Hematopoietic multipotent progenitor cell treated with erythropoietin and hydrocortisone succinate and interleukin-3 and kit ligand, for 15 days (in vitro differentiated cells): ENCODE data around the gene HAVCR1.
"Not testable (repeated sequence)": the region's sequence is repeated elsewhere in the genome, so short reads cannot be mapped to it uniquely, and the experiment has no call there.

Experiments used
- DNase-seq: peaks from one replicate; pipeline ENCODE4 v3.0.0-alpha.2; 2015; ENCODE audit warnings: low spot score

Gene HAVCR1

DNA sequence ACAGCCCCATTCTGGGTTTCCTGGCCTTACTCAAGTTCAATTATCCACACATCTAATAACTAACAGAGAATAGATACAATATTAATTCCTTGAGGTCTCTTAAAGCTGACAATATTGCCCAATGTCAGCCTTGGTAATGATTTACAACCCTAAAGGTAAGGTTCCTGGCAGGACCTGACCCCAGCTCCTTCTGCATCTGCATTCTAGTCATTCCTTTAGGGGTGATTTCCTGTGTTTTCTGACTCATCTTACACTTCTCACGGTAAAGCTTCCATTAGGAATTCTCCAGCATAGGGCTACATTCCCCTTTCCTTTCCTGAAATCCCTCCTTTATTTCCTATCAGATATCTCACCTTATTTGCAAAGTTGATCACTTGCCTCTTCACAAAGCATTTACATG, 9.3 kb downstream of the HAVCR1 start:
- no peak for DNase-seq

DNA sequence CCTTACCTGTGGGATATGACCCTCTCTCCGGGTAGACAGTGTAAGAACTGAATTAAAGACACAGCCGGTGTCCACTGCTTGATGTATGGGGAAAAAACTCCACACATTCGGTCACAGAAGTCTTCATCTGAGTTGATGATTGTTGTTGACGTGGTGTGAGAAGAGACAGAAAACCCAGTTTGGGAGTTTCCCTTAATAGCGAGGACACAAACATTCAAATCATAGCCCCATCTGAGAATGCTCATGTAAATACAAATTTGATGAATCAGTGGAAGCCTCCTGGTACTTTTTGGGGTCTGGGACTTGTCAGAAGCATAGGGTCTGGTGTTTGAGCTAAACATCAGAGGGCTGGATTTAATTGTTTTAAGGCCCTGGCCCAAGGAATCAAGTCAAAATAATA, 11.0 kb downstream of the HAVCR1 start:
- no peak for DNase-seq

DNA sequence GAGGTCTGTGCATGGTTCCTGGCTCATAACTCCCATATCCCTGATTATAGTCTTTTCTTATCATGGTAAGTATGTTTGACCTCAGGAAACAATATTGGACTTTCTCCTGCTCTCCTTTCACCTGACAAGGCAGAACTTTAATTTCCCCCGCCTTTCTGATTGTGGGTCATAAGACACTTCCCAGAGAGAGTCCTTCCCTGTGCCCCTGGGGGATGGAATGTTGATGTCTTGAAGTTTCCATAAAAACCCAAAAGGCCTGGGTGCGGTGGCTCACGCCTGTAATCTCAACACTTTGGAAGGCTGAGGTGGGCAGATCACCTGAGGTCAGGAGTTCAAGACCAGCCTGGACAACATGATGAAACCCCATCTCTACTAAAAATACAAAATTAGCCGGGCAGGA, 11.9 kb downstream of the HAVCR1 start:
- DNase-seq = not testable (repeated sequence)

GRCh38 chr5:157046041-157046440, 12.9 kb downstream of the HAVCR1 start:
- no peak for DNase-seq

- no peak for DNase-seq
Measured at GRCh38 chr5:157045601-157046000, 13.3 kb downstream of the HAVCR1 start.

GRCh38 chr5:157038568-157039187, 20.2 kb downstream of the HAVCR1 start:
- no peak for DNase-seq

DNA sequence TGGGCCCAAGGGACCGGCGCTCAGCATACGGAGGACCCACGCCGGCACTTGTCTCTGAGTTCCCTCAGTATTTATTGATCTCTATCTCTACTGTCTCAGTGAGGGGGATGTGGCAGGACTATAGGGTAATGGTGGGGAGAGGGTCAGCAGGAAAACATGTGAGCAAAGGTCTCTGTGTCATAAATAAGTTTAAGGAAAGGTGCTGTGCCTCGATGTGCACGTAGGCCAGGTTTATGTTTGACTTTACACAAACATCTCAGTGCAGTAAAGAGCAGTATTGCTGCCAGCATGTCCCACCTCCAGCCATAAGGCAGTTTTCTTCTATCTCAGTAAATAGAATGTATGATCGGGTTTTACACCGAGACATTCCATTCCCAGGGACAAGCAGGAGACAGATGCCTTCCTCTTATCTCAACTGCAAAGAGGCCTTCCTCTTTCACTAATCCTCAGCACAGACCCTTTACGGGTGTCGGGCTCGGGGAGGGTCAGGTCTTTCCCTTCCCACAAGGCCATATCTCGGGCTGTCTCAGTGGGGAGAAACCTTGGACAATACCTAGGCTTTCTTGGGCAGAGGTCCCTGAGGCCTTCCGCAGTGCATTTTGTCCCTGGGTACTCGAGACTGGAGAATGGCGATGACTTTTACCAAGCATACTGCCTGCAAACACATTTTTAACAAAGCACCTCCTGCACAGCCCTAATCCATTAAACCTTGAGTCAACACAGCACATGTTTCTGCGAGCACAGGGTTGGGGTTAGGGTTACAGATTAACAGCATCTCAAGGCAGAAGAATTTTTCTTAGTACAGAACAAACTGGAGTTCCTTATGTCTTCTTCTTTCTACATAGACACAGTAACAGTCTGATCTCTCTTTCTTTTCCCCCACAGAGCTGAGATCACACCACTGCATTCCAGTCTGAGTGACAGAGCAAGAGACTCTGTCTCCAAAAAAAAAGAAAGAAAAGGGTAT, 24.5 kb downstream of the HAVCR1 start:
- DNase-seq = not testable (repeated sequence)

- no peak for DNase-seq
Measured at GRCh38 chr5:157033071-157033583, 25.8 kb downstream of the HAVCR1 start.

DNA sequence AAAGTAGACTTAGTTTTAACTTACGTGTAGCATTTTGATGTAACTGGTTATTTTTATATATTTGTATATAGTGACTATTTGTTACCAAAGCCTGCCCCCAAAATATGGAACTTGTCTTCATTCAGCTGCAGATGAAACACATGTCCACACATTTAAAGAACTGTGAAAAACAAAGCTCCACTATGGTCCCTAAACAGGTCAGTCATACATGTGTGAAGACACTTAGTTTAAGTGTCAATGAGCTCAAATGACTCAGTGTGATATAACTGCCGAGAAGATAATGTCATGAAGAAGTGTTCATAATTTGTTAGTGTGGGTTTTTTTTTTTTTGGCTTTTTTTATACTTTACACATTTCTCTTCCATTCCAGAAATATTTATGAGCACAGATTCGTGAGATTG, 28.2 kb downstream of the HAVCR1 start:
- no peak for DNase-seq

DNA sequence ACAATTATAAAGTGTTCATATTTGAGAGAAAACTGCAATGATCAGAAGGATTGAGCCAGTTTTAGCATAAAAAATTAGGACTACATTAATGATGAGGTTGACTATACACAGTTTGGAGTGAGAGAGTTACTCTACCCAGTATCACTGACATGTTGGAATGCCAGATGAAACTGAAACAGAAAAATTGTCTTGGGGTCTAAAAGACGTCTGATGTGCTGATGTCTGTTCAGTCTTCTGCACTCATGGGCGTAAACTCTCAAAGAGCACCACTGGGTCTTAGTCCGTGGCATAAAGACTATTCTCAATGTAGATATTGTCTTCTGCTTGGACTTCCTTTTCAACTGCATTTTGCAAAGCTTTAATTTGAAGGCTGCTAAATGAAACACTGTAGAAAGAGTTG, 29.5 kb downstream of the HAVCR1 start:
- no peak for DNase-seq

DNA sequence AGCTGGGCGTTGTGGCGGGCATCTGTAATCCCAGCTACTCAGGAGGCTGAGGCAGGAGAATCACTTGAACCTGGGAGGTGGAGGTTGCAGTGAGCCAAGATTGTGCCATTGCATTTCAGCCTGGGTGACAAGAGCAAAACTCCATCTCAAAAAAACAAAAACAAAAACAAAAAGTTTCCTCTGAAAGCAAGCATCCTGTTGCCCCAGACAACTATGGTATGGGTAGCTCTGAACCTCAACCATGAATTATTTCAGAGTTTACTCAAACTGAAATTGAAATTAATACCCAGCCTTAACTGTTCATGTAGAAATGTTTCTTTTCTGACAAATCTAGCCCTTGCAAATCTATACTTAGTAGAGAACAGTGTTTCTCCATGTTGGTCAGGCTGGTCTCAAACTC, 31.3 kb downstream of the HAVCR1 start:
- DNase-seq = not testable (repeated sequence)

DNA sequence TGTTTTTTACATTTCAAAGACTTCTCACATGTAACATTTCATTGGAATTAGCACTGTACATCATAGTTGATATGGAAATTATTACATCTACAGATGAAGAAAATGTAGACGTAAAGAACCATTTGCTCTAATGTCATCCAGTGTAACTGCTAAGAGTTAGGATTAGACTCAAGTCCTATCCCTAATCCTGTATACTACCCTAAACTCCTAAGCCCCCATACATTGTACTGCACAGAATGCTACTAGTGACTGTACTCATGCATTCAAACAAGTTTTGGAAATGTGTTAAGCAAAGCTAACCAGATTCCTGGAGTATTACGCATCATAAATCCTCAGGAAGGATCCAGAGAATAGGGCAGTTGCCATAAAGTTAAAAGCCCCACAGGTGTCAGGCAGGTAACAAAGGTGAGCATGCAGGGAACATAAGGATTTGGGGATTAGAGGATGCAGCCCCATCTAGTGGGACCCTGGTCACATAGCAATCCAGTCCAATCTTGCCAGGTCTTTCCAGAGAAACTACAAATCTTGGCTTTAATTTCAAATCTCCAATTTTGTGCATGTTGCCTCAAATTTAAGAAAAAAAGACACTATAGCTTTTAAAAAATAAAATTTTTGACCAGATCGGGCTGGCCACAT, 32.0 kb downstream of the HAVCR1 start:
- no peak for DNase-seq

- no peak for DNase-seq
Measured at GRCh38 chr5:157025093-157025698, 33.7 kb downstream of the HAVCR1 start.

GRCh38 chr5:157024208-157024959, 34.5 kb downstream of the HAVCR1 start:
- DNase-seq = no peak

DNA sequence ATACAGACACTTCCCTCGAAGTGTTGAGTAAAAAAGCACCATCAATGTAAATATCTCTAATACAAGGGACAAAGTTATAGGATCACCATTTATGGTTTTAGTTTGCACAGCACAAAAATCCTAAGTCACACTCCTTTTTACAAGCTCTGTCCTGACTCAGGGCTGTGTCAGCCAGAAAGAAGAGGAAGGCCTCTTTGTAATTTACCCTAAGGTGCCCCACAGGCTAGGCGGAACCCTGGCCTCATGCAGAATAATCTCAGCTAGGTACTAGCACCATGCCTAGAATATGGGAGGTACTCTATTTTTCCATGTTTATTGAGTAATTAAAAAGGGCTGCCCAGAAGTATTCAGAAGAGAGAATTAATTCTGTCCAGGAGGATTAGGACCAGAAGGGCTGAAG, 36.9 kb downstream of the HAVCR1 start:
- no peak for DNase-seq

DNA sequence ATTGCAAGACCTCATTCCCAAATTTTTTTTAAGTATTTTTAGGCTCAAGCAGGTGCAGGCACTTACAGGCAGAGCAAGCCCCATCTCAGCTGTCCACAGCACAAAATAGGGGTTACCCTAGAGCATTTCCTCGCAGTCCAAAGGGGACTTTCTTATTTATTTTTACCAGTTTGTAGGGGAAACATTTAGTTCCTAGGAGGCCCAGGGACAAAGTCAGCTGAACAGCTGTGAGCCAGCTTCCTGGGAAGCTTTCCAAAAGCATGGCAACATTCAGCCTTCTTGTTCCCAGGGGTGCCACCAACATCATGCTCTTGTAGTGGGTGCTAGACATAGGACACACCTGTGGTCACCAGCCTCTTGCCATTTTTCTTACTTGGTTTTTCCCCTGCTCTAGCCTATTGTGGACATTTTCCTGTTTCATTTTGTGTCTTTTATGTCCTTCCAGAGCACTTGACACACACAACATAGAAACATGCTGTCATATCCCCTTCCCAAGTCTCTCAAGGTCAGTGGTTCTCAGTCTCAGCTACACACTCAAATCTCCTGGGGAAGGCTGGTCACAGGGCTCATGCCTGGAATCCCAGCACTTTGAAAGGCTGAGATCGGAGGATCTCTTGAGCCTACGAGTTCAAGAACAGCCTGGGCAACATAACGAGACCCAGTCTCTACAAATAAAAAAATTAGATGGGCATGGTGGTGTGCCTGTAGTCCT, 38.2 kb downstream of the HAVCR1 start:
- no peak for DNase-seq

- no peak for DNase-seq
Measured at GRCh38 chr5:157020002-157020401, 38.9 kb downstream of the HAVCR1 start.

- DNase-seq = not testable (repeated sequence)
Measured at GRCh38 chr5:157014143-157014542, 44.8 kb downstream of the HAVCR1 start.

DNA sequence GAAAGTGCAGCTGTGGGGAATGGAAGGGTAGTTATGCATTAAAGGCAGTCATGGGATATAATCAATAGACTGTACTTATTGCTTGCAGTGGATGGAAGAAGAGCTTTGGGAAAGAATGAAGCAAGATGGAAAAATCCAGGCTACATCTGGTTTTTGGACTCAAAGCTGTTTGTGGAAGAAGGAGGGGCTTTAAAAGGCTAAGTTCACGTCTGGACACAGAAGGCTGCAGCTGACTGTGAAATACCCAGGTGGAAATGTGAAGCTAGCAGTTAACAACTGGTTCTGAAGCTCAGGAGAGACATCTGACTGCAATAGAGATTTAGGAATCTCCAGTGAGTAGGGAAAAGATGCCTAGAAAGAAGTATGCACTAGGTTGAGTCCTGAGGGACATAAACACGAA, 52.7 kb downstream of the HAVCR1 start:
- DNase-seq = no peak

GRCh38 chr5:157004893-157005551, 53.9 kb downstream of the HAVCR1 start:
- DNase-seq = no peak
